Medulla oblongata (tissue), 1 donor: ENCODE measurements around the gene ALDH4A1.
"Not testable (repeated sequence)": the region's sequence is repeated elsewhere in the genome, so short reads cannot be mapped to it uniquely, and the experiment has no call there.

Source experiments
- DNase-seq: peaks from one replicate; pipeline ENCODE4 v3.0.0-alpha.2; 2015; ENCODE audit errors: extremely low spot score

The ALDH4A1 gene

DNA sequence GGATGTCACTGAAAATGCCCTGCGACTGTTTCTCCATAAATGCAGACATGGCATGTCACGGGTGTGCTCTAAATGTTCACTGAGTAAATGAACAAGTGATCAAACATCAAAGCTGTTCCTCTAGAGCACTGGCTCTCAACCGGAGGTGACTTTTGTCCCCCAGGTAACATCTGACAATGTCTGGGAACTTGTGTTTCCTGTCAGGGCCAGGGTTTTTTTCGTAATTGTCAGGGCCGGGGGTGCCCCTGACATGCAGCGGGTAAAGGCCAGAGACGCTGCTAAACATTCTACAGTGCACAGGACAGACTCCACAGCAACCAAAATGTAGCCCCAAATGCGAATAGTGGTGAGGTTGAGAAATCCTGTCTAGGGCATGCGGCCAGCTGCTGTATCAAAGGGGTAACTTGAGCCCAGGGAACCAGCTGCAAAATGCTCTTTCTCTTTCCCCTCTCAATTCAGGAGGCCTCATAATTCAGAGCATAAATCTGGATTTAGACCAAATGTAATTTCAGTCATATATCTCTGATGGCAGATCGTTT, 2.0 kb downstream of the ALDH4A1 start:
- no peak for DNase-seq

DNA sequence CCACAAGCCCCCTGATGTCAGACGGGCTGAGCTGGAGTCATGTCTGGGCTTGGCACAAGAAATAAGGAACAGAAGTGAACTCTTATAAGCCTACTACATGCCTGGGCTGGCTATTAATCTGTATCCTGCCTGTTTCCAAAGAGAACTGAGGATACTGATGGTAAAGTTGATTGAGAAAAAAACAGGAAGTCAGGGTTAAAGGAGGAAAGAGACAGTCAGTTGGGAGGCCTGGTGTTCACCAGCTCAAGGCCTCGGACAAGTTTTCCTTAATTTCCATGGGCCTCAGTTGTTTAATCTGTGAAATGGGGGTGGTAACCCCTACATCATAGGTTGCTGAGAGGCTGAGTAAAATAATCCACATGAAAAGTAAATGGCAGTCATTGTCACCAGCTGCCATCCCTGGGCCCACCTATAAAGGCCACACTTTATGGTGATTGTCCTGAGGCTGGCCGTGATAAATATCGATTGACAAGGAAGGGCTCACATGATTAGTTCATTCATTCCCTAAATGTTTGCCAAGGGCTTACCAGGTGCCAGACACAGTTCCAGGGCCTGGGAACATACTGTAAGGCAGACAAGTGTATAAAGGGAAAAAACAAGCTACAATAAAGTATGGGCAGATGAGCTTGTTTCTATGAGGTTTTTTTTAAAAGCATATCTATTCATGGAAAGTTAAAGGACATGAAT, 2.8 kb downstream of the ALDH4A1 start:
- DNase-seq = no peak

DNA sequence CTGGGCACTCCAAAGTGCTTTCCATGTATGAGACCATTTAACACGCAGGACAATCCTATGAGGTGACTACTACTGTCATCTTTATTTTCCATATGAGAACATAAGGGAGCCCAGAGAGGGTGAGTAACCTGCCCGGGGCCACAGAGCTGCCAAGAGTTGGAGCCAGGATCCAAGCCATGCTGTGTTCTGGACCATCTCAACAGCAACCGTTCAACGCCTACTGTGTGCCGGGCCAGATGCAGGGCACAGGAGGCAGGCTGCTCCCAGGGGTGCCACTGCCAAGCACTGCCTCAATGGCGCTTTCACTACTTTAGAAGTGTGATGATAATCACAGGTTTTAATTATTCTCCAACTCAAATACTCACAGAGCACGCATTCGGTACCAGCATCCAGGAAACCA, 3.8 kb downstream of the ALDH4A1 start:
- DNase-seq = no peak

DNA sequence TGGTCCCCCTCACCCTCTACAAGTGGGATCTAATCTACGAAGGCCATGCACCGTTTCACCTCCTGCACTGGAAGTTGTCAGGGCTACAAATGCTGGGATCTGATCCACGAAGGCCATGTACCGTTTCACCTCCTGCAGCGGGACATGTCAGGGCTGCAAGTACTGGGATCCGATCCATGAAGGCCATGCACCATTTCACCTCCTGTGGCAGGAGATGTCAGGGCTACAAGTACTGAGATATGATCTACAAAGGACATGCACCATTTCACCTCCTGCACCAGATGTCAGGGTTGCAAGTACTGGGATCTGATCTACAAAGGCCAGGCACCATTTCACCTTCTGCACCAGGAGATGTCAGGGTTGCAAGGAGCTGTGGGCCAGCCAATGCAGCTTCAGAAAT, 7.0 kb downstream of the ALDH4A1 start:
- DNase-seq = no peak

DNA sequence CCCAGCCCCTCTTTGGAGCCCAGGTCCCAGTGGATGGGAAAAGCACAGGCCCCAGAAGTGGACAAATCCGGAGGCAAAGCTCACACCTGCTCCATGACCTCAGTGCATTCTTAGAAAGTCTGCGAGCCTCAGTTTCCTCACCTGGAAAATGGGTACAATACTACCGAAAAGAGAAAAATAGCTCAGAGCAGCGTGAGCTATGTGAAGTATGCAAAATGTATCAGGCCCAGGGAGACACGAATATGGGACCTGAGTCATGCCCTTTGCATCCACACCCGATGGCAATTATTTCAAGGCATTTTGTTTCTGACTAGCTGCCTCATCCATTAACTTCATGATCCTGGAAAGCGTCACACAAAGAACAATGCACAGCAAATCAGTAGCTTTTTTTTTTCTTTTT, 9.2 kb downstream of the ALDH4A1 start:
- DNase-seq = no peak

DNA sequence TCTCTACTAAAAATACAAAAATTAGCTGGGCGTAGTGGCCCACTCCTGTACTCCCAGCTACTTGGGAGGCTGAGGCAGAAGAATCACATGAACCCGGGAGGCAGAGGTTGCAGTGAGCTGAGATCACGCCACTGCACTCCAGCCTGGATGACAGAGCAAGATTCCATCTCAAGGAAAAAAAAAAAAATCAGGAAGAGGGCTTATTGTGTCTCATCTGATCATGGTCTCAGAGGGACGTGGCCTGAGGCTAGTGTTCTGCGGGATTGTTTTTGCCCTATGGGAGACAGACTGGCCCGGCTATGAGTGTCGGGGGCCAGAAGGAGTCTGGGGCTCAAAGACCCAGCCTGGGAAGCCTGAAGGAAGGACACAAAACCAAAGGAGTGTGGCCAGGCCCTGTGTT, 10.5 kb downstream of the ALDH4A1 start:
- not testable (repeated sequence) for DNase-seq

DNA sequence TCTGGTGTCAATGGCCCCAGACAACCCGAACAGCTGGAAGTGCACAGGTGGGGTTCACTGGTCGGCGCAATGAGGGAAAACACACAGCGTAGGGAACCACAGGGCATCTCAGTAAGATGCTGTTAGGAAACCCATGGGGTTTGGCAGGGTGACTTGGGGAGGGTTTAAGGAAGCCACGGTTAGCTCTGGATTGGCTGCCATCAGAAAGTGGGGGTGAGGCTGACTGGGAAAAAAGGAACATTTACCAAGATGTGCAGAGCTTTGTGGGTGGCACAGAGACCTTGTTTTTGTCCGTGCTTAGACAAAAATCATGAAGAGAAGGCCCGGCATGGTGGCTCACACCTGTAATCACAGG, 11.0 kb downstream of the ALDH4A1 start:
- DNase-seq = no peak

DNA sequence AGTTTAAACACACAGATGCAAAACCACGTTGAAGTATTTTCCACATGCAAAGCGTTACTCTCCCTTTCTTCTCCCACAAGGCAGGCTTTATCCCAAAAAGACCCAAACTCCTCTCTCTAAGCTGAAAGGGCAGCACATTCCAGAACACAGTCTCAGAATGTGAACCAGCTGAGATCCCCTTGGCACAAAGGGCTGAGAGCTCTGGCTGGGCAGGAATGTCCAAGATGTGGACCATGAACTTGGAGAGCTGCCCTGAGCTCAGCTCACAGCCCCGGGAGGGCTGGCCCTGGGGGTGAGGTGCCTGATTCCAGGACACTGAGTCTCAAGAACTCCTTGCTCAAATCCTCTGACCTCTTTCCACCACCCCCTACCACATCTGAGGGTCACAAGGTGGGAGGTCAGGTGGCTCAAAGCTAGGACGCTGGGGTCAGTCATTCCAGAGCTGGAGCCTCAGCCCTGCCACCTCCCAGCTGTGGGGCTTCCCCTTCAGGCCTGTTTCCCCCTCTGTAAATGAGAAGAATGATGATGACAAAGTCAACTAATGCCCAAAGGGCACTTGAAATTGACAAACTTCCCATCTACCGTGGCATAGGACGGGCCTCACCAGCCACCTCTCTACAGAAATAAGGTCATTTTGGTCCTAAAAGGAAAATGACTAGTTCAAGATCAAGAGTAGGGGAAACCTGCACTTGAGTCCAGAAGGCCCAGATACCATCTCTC, 11.5 kb downstream of the ALDH4A1 start:
- DNase-seq = peak; percentile 70

DNA sequence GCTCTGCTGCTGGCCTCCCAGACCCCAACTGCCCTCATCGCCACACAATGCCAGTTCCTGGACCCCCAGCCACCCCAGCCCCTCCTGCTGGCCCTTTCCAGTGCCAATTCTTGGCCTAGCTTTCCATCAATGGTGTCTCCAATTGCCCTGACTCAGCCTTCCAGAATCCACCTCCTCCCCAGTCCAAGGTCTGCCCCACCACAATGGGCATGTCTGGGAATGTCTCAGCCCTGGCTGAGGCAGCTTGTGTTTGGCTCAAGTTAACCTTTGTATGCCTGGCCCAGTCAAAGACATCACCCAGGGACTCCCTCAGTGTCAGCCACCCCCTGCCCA, 16.4 kb downstream of the ALDH4A1 start:
- no peak for DNase-seq

DNA sequence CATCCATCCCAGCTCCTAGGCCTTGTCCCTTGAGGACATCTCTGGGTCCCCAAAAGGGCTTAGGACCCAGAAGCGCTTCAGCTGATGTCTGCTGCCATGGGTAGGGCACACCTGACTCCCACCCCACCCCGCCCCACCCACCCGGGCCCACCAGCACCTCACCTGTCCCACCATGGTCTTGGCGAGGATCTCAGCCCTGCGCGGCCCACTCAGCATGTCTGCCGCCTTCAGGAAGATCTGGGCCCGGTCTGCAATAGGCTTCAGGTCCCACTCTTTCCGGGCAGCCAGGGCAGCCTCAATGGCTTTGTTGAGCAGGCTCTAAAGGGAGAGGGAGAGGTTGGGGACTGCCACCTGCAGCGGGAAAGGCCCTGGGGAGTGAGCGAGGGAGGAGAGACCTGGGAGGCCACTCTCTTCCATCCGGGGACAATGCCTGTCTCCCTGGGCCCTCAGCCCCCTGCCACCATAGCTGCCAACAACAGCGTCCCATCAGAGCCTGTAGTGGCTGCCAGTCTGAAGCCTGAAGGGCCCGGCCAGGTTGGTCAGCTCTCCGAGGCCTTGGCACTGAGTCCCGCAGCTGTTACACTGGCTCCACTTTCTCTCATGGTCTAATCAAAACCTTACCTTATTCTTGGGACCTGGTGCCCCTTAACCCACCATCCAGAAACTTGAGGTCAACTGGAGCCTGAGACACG, 16.9 kb downstream of the ALDH4A1 start:
- no peak for DNase-seq

DNA sequence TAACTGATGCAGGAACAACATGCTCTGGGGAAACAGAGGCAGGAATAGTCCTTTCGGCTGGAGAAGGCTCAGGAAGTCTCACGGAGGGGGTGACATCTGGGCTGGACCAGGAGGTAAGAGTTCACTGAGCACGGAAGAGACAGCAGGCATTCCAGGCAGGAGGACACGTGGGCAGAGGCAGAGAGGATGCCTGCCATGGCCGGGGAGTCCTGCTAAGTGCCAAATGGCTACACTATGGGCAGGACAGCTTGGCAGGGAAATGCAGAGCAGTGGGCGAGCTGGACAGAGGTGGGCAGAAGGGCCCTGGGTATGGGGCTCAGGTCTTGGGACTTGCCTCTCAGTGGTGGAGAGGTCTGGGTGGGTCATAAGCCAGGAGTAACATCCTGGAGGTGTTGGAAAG, 17.6 kb downstream of the ALDH4A1 start:
- no peak for DNase-seq

DNA sequence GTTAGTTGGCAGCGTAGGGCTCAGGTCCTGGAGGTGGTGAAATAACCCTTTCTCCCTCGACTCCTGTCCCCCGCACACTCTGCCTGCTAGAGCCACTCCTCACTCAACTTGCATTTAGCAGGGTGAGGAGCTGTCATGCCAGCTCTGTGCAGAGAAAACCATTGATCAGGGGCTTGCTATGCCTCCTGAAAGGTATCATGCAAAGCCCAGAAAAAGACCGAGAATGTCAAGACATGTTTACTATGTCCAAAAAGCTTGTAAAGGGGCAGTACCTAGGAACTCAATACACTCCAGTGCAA, 18.0 kb downstream of the ALDH4A1 start:
- no peak for DNase-seq

DNA sequence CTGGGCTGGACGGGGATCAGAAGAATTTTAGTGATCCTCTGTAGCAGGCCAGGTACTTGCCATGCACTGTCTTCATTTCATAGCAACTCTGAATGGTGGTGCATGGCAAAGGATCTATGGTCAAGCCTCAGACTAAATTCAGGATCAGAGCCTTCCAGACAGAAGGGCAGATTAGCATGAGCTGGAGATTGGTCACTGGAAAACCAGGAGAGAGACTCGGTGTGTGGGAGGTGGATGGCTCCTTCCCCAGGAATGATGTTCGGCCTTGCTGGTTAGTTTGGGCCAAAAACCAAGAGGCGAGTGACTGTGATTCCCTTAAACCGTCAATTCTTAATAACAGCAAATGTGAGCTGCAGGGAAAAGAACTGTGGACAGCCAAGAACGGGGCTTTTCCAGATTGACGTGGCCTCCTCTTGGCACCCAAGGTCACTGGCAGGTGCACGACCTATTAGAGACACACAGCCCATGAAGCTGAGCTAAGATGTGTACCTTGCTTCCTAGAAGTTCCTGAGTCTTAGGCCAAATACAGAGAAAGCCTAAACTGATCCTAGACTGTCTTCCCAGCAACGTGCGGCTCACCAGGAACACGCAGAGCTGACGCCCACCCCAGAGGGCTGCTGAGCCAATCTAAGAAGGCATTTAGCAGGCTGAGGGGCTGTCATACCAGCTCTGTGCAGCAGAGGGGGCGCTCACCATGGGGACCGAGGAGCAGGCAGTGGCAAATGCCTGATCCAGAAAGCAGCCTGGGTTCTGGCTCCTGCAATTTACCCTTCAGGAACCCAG, 18.5 kb downstream of the ALDH4A1 start:
- peak; percentile 80 for DNase-seq

DNA sequence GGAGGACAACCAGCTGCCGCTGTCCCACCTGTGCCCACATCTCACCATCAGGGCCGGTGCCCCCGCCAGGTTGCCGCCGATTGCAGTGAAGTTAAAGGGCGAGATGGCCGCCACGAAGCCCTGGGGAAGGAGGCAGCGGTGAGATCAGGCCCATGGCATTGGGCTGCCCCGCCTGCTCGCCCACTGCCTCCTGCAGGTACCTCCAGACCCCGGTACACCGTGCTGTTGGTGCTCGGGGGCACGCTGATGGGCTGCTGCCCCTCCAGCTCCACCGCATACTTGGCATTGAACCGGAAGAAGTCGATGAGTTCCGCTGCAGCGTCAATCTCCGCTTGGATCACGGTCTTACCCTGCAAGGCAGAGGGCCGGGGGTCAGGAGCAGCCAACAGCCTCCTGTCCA, 19.3 kb downstream of the ALDH4A1 start:
- DNase-seq = no peak

DNA sequence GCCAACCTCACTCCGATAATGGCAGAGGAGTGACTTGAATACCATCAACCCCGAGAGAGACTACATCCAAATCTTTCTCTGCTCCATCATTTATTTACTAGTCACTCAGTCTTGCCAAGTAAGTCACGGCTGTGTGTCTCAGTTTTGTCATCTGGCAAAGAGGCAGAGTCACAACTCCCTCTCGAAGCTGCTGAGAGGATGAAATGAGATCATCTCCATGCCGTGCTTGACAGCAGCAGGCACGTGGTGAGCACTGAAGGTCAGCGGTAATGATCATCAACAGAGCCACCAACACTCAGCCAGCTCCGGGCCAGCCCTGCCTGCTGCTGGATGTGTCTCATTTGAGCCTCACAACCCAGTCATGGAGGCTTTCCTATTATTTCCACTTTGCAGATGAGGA, 19.9 kb downstream of the ALDH4A1 start:
- peak; percentile 27 for DNase-seq

DNA sequence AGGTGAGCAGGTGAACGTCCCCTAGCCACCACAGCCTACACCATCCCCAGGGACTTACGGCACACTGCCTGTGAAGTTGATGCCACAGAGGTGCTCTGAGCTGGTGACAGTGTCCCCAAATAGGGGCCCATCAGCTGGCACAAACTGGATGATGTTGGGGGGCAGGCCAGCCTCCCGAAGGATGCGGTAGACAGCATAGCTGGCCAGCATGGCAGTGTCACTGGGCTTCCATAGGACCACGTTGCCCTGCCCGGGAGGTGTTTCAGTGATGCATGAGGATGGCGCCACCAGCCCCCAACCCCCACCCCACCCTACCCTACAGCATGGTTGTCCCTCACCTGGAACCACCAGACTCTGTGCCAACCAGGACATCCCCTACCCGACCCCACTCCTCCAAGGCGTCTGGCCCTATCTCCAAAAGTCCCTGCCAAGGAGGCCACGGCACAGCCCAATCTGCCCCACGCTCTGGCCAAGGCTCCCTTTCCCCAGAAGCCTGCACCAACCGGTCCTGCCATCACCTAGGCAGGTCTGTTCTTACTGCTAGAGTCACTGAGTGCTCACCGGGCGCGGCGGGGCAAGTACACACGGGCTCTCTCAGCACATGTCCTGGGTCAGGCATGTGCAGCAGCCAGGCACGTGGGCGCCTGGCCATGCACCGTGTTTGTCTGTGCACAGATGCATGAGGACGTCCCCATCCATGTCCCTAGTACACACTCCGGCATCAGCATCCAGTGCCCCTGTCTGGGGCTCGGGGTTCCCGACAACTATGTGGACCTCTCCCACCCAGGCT, 20.5 kb downstream of the ALDH4A1 start:
- no peak for DNase-seq

DNA sequence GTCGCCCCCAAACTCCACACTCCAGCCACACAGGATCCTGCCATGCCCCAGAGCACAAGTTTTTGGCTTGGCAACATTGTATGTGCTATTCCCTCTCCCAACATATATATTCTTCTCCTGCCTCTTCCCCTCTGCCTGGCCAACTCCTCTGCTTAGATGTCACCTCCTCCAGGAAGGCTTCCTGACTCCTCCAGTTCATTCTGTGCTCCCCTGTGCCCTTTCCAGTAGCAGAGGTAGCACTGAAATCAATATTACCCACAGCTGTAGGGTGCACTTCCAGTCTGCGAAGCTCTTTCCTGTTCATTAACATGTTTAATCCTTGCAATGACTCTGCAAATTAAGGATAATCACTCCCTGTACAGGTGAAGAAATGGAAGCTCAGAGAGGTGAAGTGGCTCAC, 21.2 kb downstream of the ALDH4A1 start:
- DNase-seq = no peak

DNA sequence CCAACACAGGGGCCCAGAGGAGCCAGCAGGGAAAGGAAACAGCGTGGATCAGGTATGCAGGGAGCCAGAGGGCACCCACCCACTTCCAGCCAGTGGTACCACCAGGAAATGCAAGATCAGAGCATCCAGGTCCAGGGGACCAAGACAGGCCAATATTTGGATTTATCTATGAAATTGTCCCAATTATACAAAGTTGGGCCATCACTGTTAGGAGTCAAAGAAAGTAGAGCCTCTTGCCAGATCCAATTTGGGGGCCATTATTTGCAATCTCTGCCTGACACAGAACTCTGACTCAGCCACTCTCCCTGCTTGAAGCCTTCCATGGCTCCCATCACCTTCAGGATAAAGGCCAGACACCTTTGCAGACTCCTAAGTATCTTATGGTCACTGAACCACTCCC, 21.8 kb downstream of the ALDH4A1 start:
- no peak for DNase-seq

DNA sequence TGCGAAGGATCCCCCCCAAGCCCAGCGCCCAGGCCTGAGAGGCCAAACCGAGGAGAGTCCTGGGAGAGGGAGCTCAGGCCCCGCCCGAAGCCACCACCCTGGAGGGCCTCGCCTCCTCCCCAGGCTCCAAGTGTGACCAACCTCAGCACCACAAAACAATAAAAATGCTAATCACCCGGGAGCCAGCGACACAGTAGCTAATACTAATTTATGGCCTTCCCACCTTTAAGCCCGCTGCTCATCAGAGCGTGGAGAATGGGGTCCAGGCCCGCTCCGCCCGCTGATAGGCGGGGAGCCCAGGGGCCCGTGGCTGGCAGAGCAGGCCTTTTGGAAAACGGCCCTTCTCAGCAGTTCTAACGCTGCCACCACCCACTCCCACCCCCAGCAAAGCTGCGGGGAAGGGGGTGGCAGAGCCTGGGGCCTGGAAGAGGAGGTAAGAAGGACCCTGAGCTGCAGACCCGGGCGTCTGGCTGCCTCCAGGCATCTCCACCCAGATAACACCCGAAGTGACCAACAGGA, 22.5 kb downstream of the ALDH4A1 start:
- DNase-seq = no peak

DNA sequence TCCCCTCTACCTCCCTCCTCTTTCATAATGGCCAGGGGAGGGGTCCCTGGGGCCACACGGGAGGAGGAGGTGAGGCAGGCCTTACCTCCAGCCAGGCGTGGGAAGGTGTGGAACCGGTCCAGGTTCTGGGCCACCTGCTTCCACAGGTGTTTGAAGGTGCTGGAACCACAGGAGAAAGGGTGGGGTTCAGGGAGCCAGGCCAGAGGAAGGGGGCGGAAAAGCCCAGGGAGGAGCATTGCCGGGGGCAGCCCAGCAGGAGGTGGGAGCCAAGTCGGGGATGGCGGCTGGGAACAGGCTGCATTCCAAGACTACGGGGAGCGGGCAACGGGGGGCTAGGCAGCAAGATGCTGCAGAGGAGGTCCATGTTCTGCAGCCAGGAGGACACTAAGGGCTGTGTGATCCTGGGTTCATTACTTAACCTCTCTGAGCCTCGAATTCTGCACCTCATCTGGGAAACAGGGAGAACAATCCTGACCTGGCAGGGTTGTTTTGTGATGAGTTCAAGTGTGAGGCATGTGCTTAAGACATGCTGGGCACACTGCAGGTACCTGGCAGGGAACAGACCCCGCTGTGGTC, 23.1 kb downstream of the ALDH4A1 start:
- DNase-seq = no peak
